MCF 10A (cell line): Measurements from ENCODE around the gene ADAMTS4. TPM values are rescaled to one million over a fixed set of nuclear protein-coding genes. Genes with fewer than 3 reads are reported as not detected.

Experiments used
- microRNA-seq: library from miRNA; unstranded; fragments of <30 nt; microRNA quantifications from one replicate; pipeline ENCODE4 v1.2.0, GENCODE V29; 2022
- total RNA-seq: library from RNA; stranded (reverse); gene quantifications from 2 replicates; pipeline ENCODE4 v1.2.3, GENCODE V29; 2022

Gene ADAMTS4
- total RNA-seq, 1 experiment from 2014 or later, result not detected

Small RNA genes within 50 kb of the gene (microRNA-seq; reads per million reads assigned to microRNA genes)
- not detected for gene MIR5187

Other genes starting within 250 kb of the ADAMTS4 start
- gene ITLN2, start 244.2 kb downstream of the ADAMTS4 start, total RNA-seq, result 0.27 TPM in 1 of 2 replicates, not detected in the other
- gene F11R, start 177.9 kb downstream of the ADAMTS4 start, total RNA-seq, result 73.6 and 76.8 TPM in 2 replicates
- 35.2 and 48.0 TPM in 2 replicates for gene TSTD1, start 160.1 kb downstream of the ADAMTS4 start, total RNA-seq
- gene USF1, start 153.1 kb downstream of the ADAMTS4 start, total RNA-seq, result 48.8 and 52.8 TPM in 2 replicates
- gene ARHGAP30, start 129.2 kb downstream of the ADAMTS4 start, total RNA-seq, result 0.34 and 0.58 TPM in 2 replicates
- gene NECTIN4, start 109.5 kb downstream of the ADAMTS4 start, total RNA-seq, result 7.0 and 11.2 TPM in 2 replicates
- gene KLHDC9, start 100.7 kb downstream of the ADAMTS4 start, total RNA-seq, result not detected in 2 replicates
- gene PFDN2, start 81.0 kb downstream of the ADAMTS4 start, total RNA-seq, result 514 and 683 TPM in 2 replicates
- 73.4 and 75.4 TPM in 2 replicates for gene NIT1, start 80.9 kb downstream of the ADAMTS4 start, total RNA-seq
- gene DEDD, start 66.4 kb downstream of the ADAMTS4 start, total RNA-seq, result 63.1 and 73.6 TPM in 2 replicates
- gene UFC1, start 45.1 kb downstream of the ADAMTS4 start, total RNA-seq, result 123 and 125 TPM in 2 replicates
- gene USP21, start 39.6 kb downstream of the ADAMTS4 start, total RNA-seq, result 33.8 and 36.6 TPM in 2 replicates
- gene PPOX, start 32.6 kb downstream of the ADAMTS4 start, total RNA-seq, result 30.3 and 32.4 TPM in 2 replicates
- gene B4GALT3, start 21.5 kb downstream of the ADAMTS4 start, total RNA-seq, result 50.0 and 51.7 TPM in 2 replicates
- gene NDUFS2, start 3.3 kb upstream of the ADAMTS4 start, total RNA-seq, result 139 and 149 TPM in 2 replicates
- 1.0 and 2.1 TPM in 2 replicates for gene FCER1G, start 16.2 kb upstream of the ADAMTS4 start, total RNA-seq
- not detected in 2 replicates for gene APOA2, start 24.6 kb upstream of the ADAMTS4 start, total RNA-seq
- 10.0 and 12.3 TPM in 2 replicates for gene TOMM40L, start 27.0 kb upstream of the ADAMTS4 start, total RNA-seq
- gene NR1I3, start 39.1 kb upstream of the ADAMTS4 start, total RNA-seq, result not detected in 2 replicates
- gene PCP4L1, start 59.7 kb upstream of the ADAMTS4 start, total RNA-seq, result not detected in 2 replicates
- gene MPZ, start 110.9 kb upstream of the ADAMTS4 start, total RNA-seq, result 0.29 and 0.37 TPM in 2 replicates
- 204 and 224 TPM in 2 replicates for gene SDHC, start 115.3 kb upstream of the ADAMTS4 start, total RNA-seq
- not detected in 2 replicates for gene CFAP126, start 168.8 kb upstream of the ADAMTS4 start, total RNA-seq